K562 (cell line): ENCODE measurements around the gene ATP2B1. TPM values are rescaled to one million over a fixed set of nuclear protein-coding genes. Genes with fewer than 3 reads are reported as not detected.

Experiments used
- CREB3 ChIP-seq: fragments of 450-650 bp; conservative IDR thresholded peaks from 2 replicates; pipeline ENCODE4 v1.6.1; 2016; ENCODE audit warnings: missing genetic modification characterization, low read depth, mild to moderate bottlenecking, missing compliant biosample characterization, moderate library complexity
- CREB3L1 ChIP-seq: fragments of 450-650 bp; IDR thresholded peaks from 2 replicates; pipeline ENCODE4 v1.6.1; 2014; ENCODE audit warnings: low read depth, mild to moderate bottlenecking, moderate library complexity, borderline replicate concordance
- E2F6 ChIP-seq, 2 experiments: IDR thresholded peaks; 2 replicates each; pipeline ENCODE4 v1.6.1; 2011; ENCODE audit warnings: borderline replicate concordance in 1 of 2, control low read depth in 1 of 2, low read depth in 1 of 2, low read length in 1 of 2, mild to moderate bottlenecking in 1 of 2, mixed read lengths in 1 of 2, moderate library complexity in 1 of 2; ENCODE audit not compliant: insufficient read depth in 1 of 2, insufficient read length in 1 of 2, poor library complexity in 1 of 2, severe bottlenecking in 1 of 2; ENCODE audit errors: extremely low read depth in 1 of 2
- FOXK1 ChIP-seq: sonication (generic); formaldehyde crosslinking; IDR thresholded peaks from 2 replicates; pipeline ENCODE4 v1.8.0; 2022; ENCODE audit warnings: missing genetic modification reagents, mild to moderate bottlenecking, borderline replicate concordance
- HCFC1 ChIP-seq: IDR thresholded peaks from 2 replicates; pipeline ENCODE4 v1.6.1; 2012; ENCODE audit warnings: low read depth, low read length, improper control_type of control experiment
- HDAC3 ChIP-seq: fragments of 450-650 bp; IDR thresholded peaks from 2 replicates; pipeline ENCODE4 v1.6.1; 2018; ENCODE audit warnings: borderline replicate concordance, mild to moderate bottlenecking, moderate library complexity; ENCODE audit not compliant: partially characterized antibody
- ID3 ChIP-seq, 2 experiments: fragments of 250-450 bp in 1 of 2; fragments of 450-650 bp in 1 of 2; sonication (Bioruptor Pico) in 1 of 2; IDR thresholded peaks; 2 replicates each; pipeline versions ENCODE4 v1.6.1 to v1.8.0; 2016 to 2021; ENCODE audit warnings: mild to moderate bottlenecking in 2 of 2, moderate library complexity in 2 of 2, missing compliant biosample characterization in 1 of 2, missing genetic modification characterization in 1 of 2
- MTF1 ChIP-seq: fragments of 250-450 bp; sonication (Bioruptor Pico); IDR thresholded peaks from 2 replicates; pipeline ENCODE4 v1.9.0; 2021; ENCODE audit warnings: moderate library complexity, mild to moderate bottlenecking, inconsistent platforms, borderline replicate concordance
- MYBL2 ChIP-seq, 2 experiments: fragments of 450-650 bp in 1 of 2; sonication (generic) in 1 of 2; formaldehyde crosslinking in 1 of 2; IDR thresholded peaks; 2 replicates each; pipeline versions ENCODE4 v1.6.1 to v1.8.1; 2017 to 2022; ENCODE audit warnings: borderline replicate concordance in 1 of 2, inconsistent platforms in 1 of 2, low read depth in 1 of 2, mild to moderate bottlenecking in 1 of 2, missing genetic modification reagents in 1 of 2, moderate library complexity in 1 of 2
- NR0B1 ChIP-seq: fragments of 450-650 bp; IDR thresholded peaks from one replicate; pipeline ENCODE4 v1.6.1; 2018; ENCODE audit warnings: mild to moderate bottlenecking, moderate library complexity; ENCODE audit not compliant: partially characterized antibody
- POLR3A ChIP-seq: IDR thresholded peaks from 2 replicates; pipeline ENCODE4 v1.6.1; 2011; ENCODE audit warnings: borderline replicate concordance, mild to moderate bottlenecking, moderate library complexity; ENCODE audit not compliant: insufficient read length, insufficient read depth; ENCODE audit errors: extremely low read depth
- STAT5B ChIP-seq: fragments of 250-450 bp; sonication (Bioruptor Pico); IDR thresholded peaks from 2 replicates; pipeline ENCODE4 v1.8.0; 2021; ENCODE audit warnings: mild to moderate bottlenecking, inconsistent platforms
- TRIM28 ChIP-seq: fragments of 450-650 bp; IDR thresholded peaks from 2 replicates; pipeline ENCODE4 v1.6.1; 2017
- WHSC1 ChIP-seq: IDR thresholded peaks from one replicate; pipeline ENCODE4 v1.6.1; 2012; ENCODE audit warnings: low read length, control low read depth, inconsistent platforms
- ZNF143 ChIP-seq: sonication (generic); formaldehyde crosslinking; IDR thresholded peaks from 2 replicates; pipeline ENCODE4 v1.9.0; 2022; ENCODE audit warnings: mild to moderate bottlenecking, missing genetic modification reagents
- ZNF23 ChIP-seq: fragments of 250-450 bp; sonication (Bioruptor Pico); IDR thresholded peaks from 2 replicates; pipeline ENCODE4 v1.4.0; 2020; ENCODE audit warnings: mild to moderate bottlenecking
- ZNF639 ChIP-seq, 2 experiments: fragments of 200-800 bp in 1 of 2; sonication (Bioruptor generic) in 1 of 2; sonication (generic) in 1 of 2; formaldehyde crosslinking in 1 of 2; IDR thresholded peaks in 1 of 2; conservative IDR thresholded peaks in 1 of 2; 2 replicates each; pipeline versions ENCODE4 v1.5.0 to v1.6.1; 2016 to 2020; ENCODE audit warnings: missing compliant biosample characterization in 1 of 2, missing genetic modification characterization in 1 of 2, missing genetic modification reagents in 1 of 2
- polyA plus RNA-seq, 8 experiments: library from polyadenylated mRNA; depleted of rRNA in 4 of 8; stranded (reverse) in 5 of 8; unstranded in 3 of 8; fragments of >200 nt; fragmentation: Nextera tagmentation in 2 of 8; fragmentation: Illumina TruSeq in 1 of 8; extraction: Ambion mirVana in 2 of 8; extraction: Trizol in 1 of 8; gene quantifications; 2 replicates each; pipeline versions ENCODE4 v1.2.1 to v1.2.3, GENCODE V29; 2011 to 2014; ENCODE audit warnings: inconsistent platforms in 1 of 8, missing spikeins in 1 of 8
- total RNA-seq, 7 experiments: library from RNA; depleted of rRNA in 6 of 7; stranded (reverse); fragments of >200 nt in 6 of 7; fragmentation: Illumina TruSeq in 2 of 7; extraction: Trizol in 2 of 7; gene quantifications; 2 replicates each; pipeline versions ENCODE4 v1.2.1 to v1.2.3, GENCODE V29; 2011 to 2021; ENCODE audit warnings: low replicate concordance in 1 of 7

ATP2B1 gene
- total and polyA plus RNA-seq, 9 of the 15 experiments (the other 6 are each of a cell fraction or from before 2014, with no cell fraction given), result 8.6 to 39.0 (median 27.8) TPM

GRCh38 chr12:89663577-89664357 lies 44.9 kb downstream of the ATP2B1 start (continued):
- TF ChIP-seq NR0B1, result no peak
- TF ChIP-seq STAT5B (CRISPR knock-in tag), result no peak
- TF ChIP-seq HDAC3, result no peak
- TF ChIP-seq MYBL2 (IDR thresholded peaks at IDR 0.05; ENCODE audit: low read depth), result no peak
- TF ChIP-seq MYBL2 (CRISPR knock-in tag; IDR thresholded peaks at IDR 0.05; ENCODE audit: borderline replicate concordance), result no peak
- no peak for TF ChIP-seq TRIM28
- TF ChIP-seq CREB3, result no peak
- no peak for TF ChIP-seq FOXK1
- TF ChIP-seq WHSC1, result no peak
- no peak for TF ChIP-seq CREB3L1
- TF ChIP-seq ZNF23 (CRISPR knock-in tag), result no peak
- no peak for TF ChIP-seq POLR3A
- no peak for TF ChIP-seq ID3 (CRISPR knock-in tag; IDR thresholded peaks at IDR 0.05)
- no peak for TF ChIP-seq ID3 (tag; IDR thresholded peaks at IDR 0.05)
- TF ChIP-seq E2F6 (IDR thresholded peaks at IDR 0.05; ENCODE audit: borderline replicate concordance in 1 of 2, extremely low read depth in 1 of 2, insufficient read depth in 1 of 2, insufficient read length in 1 of 2, low read depth in 1 of 2, low read length in 1 of 2, poor library complexity in 1 of 2, severe bottlenecking in 1 of 2), result no peak
- TF ChIP-seq ZNF143 (CRISPR knock-in tag), result no peak
- TF ChIP-seq MTF1 (CRISPR knock-in tag), result no peak
- no peak for TF ChIP-seq ZNF639 (CRISPR knock-in tag; conservative IDR thresholded peaks at IDR 0.05 in 1 of 2, IDR thresholded peaks at IDR 0.05 in 1 of 2)
- no peak for TF ChIP-seq HCFC1
